HPDE6-E6E7 (cell line): ENCODE data around the gene SERPINA1.

Experiments used
- DNase-seq: peaks from one replicate; pipeline ENCODE4 v3.0.0; 2011; ENCODE audit warnings: missing footprints; ENCODE audit errors: extremely low spot score

SERPINA1 gene

GRCh38 chr14:94382716-94383596 is 5.4 kb downstream of the SERPINA1 start:
- no peak for DNase-seq

GRCh38 chr14:94382099-94382715 is 6.2 kb downstream of the SERPINA1 start:
- no peak for DNase-seq

GRCh38 chr14:94381149-94382030 is 7.0 kb downstream of the SERPINA1 start:
- no peak for DNase-seq

GRCh38 chr14:94380225-94381148 is 7.9 kb downstream of the SERPINA1 start:
- no peak for DNase-seq

GRCh38 chr14:94379291-94380224 is 8.8 kb downstream of the SERPINA1 start:
- DNase-seq, result no peak

GRCh38 chr14:94378527-94379290 is 9.7 kb downstream of the SERPINA1 start:
- no peak for DNase-seq

- no peak for DNase-seq
Measured at GRCh38 chr14:94377866-94378470, 10.4 kb downstream of the SERPINA1 start.

GRCh38 chr14:94376976-94377865 is 11.2 kb downstream of the SERPINA1 start:
- DNase-seq, result no peak

- no peak for DNase-seq
Measured at GRCh38 chr14:94376108-94376975, 12.1 kb downstream of the SERPINA1 start.

- no peak for DNase-seq
Measured at GRCh38 chr14:94375552-94376107, 12.8 kb downstream of the SERPINA1 start.

GRCh38 chr14:94374749-94375260 is 13.6 kb downstream of the SERPINA1 start:
- no peak for DNase-seq

GRCh38 chr14:94374116-94374515 is 14.3 kb downstream of the SERPINA1 start:
- DNase-seq, result no peak

- DNase-seq, result peak; percentile 94
Measured at GRCh38 chr14:94373708-94374107, 14.7 kb downstream of the SERPINA1 start.

- DNase-seq, result no peak
Measured at GRCh38 chr14:94372021-94372605, 16.3 kb downstream of the SERPINA1 start.

GRCh38 chr14:94370524-94370910 is 17.9 kb downstream of the SERPINA1 start:
- no peak for DNase-seq
